GM21576 (cell line): ENCODE results near the gene OASL.
"Not testable (repeated sequence)": the region's sequence is repeated elsewhere in the genome, so short reads cannot be mapped to it uniquely, and the experiment has no call there.

ENCODE experiments used
- ATAC-seq: cut with Tn5 transposase; IDR thresholded peaks from one replicate; pipeline ENCODE4 v1.9.1; 2021; ENCODE audit warnings: mild to moderate bottlenecking, moderate library complexity; ENCODE audit not compliant: unreplicated experiment

OASL gene, protein sequence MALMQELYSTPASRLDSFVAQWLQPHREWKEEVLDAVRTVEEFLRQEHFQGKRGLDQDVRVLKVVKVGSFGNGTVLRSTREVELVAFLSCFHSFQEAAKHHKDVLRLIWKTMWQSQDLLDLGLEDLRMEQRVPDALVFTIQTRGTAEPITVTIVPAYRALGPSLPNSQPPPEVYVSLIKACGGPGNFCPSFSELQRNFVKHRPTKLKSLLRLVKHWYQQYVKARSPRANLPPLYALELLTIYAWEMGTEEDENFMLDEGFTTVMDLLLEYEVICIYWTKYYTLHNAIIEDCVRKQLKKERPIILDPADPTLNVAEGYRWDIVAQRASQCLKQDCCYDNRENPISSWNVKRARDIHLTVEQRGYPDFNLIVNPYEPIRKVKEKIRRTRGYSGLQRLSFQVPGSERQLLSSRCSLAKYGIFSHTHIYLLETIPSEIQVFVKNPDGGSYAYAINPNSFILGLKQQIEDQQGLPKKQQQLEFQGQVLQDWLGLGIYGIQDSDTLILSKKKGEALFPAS

GRCh38 chr12:121038861-121039668 is at the start of gene OASL:
TSS of gene OASL (minus strand) at chr12:121039246. CDS start at chr12:121038971, 275 bp downstream.
- ATAC-seq = no peak

DNA sequence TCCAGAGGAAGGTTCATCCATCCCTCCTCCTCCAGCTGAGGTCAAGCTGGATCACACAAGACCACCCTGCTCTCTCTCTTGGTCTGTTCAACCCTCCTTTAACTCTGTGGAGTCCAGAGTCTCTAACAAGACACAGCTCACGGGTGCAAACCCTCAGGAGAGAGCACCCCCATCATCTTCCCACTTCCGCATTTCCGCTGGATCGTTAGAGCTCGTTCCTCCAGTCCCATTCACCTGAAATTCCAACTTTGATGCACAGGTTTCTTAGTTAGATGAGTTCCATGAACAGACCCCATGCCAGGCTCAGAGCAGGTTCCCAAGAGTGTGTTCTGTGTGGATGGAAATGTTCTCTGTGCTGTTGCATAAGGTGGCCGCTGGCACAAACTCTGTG is 49.1 kb upstream of the OASL start:
- ATAC-seq = no peak

DNA sequence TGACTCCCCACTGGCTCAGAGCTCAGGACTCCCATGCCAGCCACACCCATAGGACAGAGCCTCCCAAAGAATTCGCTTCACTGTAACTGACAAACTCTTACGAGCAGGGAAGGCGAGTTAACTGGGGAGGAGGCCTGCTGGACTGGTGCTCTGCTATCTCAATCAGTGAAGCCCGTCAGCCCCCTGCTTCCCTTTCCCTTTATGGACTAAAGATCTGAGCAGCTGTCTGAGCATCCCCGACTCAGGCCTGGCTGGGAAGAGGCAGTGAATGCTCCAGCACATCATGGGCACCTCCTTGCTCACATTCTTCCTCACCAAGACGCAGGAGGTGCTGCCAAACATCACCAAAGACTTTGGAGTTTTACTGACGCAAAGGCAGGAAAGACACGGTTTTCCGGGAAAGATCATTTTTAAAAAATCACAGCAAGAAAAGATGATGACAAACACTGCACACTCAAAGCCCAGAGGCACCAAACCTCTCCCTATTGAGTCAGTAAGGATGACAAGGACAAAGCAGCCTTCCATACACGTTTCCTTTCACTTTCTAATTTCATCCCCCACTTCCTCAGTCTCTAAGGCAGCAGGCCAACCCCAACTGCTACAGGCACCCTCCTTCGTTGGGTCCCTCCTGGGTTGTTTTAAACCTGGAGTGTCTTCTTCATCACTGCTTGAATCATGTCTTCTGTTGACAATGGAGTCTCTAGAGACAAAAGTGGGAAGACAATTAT is 48.6 kb upstream of the OASL start:
- no peak for ATAC-seq

DNA sequence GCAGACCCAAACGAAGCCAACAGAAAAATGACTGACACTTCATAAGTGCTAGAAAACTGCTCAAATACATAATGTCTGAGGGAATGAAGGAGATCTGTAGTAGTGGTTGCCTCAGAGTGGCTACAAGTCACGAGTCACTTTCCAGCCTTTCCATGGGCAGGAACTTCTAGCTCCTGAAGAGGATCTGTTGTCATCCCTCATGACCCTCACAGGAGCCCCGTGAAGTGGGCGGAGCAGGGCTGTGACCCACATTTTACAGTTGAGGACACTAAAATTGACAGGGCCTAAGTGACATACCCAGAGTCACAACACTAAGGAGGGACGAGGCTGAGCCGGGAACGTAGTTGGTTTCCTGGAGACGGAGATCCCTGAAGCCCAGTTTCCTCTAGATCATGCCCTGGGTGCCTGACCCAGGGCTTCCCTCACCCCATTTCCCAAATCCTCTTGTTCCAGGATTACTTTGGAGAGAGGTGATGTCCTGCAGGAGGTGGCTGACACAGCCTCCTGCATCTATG is 47.8 kb upstream of the OASL start:
- no peak for ATAC-seq

DNA sequence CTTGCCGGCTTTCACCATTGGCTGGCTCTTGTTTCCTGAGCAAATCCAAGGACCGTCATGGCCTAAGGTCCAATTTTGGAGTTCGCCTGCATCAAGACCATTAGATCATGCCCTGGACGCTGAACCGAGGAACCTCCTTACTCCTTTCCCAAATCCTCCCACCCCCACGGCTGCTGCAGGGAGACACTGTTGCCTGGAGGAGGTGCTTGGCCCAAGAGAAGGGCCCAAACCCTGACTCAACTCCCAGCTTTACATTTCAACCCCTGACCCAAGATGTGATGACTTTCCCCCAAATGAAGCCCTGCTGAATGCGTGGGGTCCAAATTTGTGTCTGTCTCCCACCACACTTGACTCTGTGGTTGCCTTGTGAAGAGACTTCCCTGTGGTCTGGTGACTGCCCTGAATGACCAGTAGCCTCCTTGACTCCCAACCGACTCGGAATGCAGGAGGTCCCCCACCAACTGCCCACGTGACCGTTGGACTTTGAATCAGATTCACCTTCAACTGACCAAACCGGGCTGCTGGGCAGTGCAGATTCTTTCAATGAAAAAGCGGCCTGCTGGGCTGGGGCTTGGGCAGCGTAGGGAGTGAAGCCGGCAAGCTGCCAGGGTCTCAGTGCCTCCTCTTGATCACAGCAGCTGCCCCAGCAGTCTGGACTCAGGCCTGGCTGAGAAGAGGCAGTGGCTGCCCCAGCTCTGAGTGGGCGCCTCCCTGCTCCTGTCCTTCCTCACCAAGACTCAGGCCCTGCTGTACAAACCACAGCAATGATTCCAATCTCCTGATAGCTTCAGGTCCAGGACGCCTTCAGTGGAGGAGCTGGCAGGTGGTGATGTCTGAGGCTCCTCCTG is 46.7 kb upstream of the OASL start:
- ATAC-seq = no peak

- no peak for ATAC-seq
Observed at GRCh38 chr12:121085069-121085468, 46.0 kb upstream of the OASL start.

DNA sequence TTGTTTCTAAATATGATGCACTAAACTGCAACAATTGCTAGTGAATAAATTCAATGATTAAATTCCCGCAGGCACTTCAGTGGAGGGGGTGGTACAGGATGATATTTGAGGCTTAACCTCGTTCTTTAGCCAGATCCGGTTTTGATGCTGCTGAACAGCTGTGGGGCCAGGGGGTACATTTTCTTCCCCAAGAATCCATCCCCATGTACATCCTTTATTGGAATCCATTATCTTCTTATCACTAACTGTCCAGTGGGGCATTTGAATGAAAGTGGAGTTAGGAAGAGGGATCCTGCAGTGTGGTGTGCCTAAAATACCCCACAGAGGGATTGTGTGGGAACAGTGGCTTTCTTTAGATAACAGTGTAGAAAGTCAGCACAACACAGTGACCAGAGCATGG is 45.2 kb upstream of the OASL start:
- ATAC-seq = no peak

DNA sequence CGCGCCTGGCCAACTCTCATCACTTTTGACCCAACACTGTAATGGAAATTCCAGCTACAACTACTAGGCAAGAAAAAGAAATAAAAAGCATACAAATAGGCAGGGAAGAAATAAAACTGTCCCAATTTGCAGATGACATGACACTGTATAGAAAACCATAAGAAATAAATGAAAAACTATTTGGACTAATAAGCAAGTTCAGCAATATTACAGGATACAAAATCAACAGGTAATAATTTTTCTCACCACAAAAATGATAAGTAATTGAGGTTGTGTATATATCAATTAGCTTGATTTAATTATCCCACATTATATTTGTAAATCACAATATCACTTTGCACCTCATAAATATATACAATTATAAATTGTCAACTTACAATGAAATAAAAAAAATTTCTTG is 41.9 kb upstream of the OASL start:
- no peak for ATAC-seq

DNA sequence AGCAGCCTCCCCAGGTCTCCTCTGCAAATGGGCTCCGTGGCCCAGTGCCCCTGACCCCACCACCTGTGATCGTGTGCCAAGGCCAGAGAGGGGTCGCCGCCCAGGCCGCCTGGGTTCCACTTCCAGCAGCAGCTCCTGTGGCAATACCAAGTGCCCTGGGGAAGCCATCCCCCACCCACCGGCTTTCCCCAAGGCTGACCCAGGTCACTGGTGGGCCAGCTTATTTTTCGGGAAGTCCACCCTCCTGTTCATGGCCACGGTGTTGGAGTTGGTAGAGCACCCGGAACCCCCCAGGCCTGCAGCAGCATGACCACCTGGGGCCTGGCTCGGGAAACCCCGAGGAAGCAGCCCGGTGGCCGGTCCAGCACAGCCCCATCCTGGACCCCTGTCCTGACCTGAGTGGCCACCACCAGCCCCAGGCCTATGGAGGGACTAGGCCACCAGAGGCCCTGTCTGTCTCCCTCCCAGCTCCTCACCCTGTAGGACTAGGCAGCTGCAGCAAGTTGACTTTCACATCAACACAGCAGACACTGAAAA is 40.8 kb upstream of the OASL start:
- no peak for ATAC-seq

DNA sequence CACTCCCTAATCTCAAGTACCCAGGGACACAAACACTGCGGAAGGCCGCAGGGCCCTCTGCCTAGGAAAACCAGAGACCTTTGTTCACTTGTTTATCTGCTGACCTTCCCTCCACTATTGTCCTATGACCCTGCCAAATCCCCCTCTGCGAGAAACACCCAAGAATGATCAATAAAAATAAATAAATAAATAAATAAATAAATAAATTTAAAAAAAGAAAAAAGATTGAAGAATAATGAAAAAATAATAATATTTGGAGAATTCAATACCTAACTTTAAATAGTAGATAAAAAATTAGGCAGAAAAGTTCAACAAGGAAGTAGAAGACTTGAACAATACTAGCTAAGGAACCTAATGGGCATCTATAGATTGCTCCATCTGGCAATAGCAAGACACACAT is 38.4 kb upstream of the OASL start:
- not testable (repeated sequence) for ATAC-seq

GRCh38 chr12:121075911-121076310 is 36.9 kb upstream of the OASL start:
- ATAC-seq = not testable (repeated sequence)

GRCh38 chr12:121072147-121072546 is 33.1 kb upstream of the OASL start:
- no peak for ATAC-seq

GRCh38 chr12:121069206-121069605 is 30.2 kb upstream of the OASL start:
- no peak for ATAC-seq

DNA sequence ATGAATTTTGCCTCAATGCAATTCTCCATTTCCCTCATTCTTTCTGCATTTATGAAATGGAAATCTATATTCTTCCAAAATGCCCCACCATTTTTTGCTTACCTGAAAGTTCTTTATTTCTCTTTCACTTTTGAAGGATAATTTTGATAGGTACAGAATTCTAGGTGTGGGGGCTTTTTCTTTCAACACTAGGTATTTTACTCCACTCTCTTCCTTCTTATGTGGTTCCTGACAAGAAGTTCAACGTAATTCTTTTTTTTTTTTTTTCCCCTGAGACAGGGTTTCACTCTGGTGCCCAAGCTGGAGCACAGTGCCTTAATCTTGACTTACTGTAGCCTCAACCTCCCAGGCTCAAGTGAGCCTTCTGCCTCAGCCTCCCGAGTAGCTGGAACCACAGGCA is 26.3 kb upstream of the OASL start:
- ATAC-seq = no peak

- ATAC-seq = not testable (repeated sequence)
Observed at GRCh38 chr12:121064586-121064985, 25.5 kb upstream of the OASL start.

DNA sequence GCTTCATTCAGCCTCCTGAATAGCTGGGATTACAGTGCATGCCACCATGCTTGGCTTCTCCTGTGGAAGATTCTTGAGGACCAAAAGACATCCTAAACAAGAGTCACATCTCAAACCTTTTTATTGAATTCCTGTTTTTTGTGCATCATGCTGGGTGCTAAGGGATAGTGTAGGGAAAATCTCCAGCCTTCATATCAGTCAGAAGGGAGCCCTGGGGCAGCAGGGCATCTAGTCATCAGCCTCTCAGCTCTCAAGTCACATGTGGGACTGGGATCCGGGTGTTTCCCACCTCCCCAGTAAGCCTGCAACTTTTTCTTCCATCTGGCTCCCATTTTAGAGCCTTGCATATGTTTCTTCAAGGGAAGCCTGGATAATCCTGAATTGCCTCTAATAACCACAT is 25.1 kb upstream of the OASL start:
- no peak for ATAC-seq

GRCh38 chr12:121062391-121063045 is 23.5 kb upstream of the OASL start:
- no peak for ATAC-seq

- no peak for ATAC-seq
Observed at GRCh38 chr12:121061831-121062230, 22.8 kb upstream of the OASL start.
